Activated CD4-positive, alpha-beta T cell treated with anti-CD3 and anti-CD28 coated beads, Interleukin-2, amount 10 ng/mL, durations not matched to agents 7 days and 5 days (primary cell): ENCODE results near the gene SLC38A11. TPM values are rescaled to one million over a fixed set of nuclear protein-coding genes. Genes with fewer than 3 reads are reported as not detected.
"Not testable (repeated sequence)": the region's sequence is repeated elsewhere in the genome, so short reads cannot be mapped to it uniquely, and the experiment has no call there.

Source experiments
- CTCF ChIA-PET: fragments of 350-600 bp; sonication (Branson Sonifier 250); formaldehyde crosslinking; loops from one replicate; lab custom pipeline; 2021; ENCODE audit warnings: antibody characterized with exemption; lab: Charles Lee
- POLR2A ChIA-PET: fragments of 350-600 bp; sonication (Branson Sonifier 250); formaldehyde crosslinking; loops from one replicate; lab custom pipeline; 2021; ENCODE audit warnings: antibody characterized with exemption; lab: Charles Lee
- DNase-seq: peaks from one replicate; pipeline ENCODE4 v3.0.0-alpha.2; 2020
- H3K27ac Mint-ChIP-seq: one replicate; pipeline ENCODE4 v1.8.0; 2021; ENCODE audit warnings: mild to moderate bottlenecking, moderate library complexity, mixed read lengths
- H3K27me3 Mint-ChIP-seq: one replicate; pipeline ENCODE4 v1.8.0; 2021; ENCODE audit warnings: mixed read lengths
- H3K36me3 Mint-ChIP-seq: one replicate; pipeline ENCODE4 v1.8.0; 2021; ENCODE audit warnings: low read depth, mixed read lengths
- H3K4me1 Mint-ChIP-seq: one replicate; pipeline ENCODE4 v1.8.0; 2021; ENCODE audit warnings: mixed read lengths
- H3K4me3 Mint-ChIP-seq: one replicate; pipeline ENCODE4 v1.8.0; 2021; ENCODE audit warnings: mild to moderate bottlenecking, moderate library complexity, mixed read lengths
- H3K9me3 Mint-ChIP-seq: one replicate; pipeline ENCODE4 v1.8.0; 2021; ENCODE audit warnings: mixed read lengths
- total RNA-seq, 2 experiments: library from RNA; stranded (reverse); gene quantifications; one replicate each; pipeline ENCODE4 v1.2.3, GENCODE V29; 2021

The SLC38A11 gene
- total RNA-seq, 2 experiments from 2014 or later: not detected

DNA sequence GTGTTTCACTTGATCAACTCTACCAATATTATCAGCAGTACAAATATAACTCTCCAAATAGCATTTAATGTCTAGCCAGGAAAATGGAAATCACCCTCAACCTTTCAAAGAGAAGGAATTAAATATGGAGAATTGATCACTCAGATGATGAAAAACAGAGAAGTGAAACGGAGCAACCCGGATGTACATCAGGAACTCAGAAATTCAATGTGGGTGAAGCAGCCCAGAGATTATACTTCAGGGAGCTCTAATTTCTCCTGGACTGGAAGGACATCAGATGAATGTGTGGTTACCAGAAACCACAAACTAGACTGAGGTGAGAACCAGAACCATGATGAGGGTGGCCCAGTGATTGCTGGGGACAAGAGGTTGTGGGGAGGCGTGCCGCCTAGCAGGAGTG lies 78.2 kb downstream of the SLC38A11 start:
- Mint-ChIP-seq H3K9me3 (no peaks in the 10 kb centered on the region), H3K27me3 (no peaks in the 10 kb centered on the region), H3K4me1 (no peaks in the 10 kb centered on the region), H3K4me3 (no peak overlapping the region), H3K27ac (no peak overlapping the region), H3K36me3 (no peaks in the 10 kb centered on the region)
- no peak for DNase-seq
- POLR2A ChIA-PET: no interaction called here
- CTCF ChIA-PET: no interaction called here

DNA sequence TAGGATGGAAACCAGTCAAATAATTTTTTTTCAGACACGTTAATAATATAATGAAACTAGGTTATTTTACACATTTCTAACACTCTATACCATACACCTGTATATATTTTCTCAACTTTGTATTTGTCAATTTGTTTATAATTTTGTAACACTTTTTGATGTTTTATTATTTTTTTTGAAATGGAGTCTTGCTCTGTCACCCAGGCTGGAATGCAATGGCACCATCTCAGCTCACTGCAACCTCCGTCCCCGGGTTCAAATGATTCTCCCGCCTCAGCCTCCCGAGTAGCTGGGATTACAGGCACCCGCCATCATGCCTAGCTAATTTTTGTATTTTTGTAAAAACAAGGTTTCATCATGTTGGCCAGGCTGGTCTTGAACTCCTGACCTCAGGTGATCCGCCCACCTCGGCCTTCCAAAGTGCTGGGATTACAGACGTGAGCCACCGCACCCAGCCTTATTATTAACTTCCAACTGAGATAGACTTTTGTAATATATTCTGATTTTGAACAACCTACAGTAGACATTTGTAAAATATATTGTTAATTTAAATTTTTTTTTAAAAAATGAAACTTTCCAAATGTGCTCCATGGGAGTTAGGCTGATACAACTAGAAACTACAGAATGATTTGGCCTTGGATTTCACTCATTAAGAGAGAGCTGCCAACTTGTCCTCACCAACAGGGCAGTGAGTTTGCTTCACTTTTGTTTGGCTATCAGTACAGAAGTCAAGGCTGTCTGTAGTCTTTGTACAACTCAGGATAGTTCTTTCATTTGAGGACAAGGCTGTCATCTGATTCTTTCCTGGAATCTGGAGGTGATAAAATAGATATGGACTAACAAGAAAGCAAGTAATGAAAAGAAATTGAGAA lies 79.8 kb downstream of the SLC38A11 start:
- ChIA-PET POLR2A (no interaction called here), CTCF (interaction anchor here (0.7 kb wide), 1 partner anchor 10 kb away, joined by 3 read pairs; no protein-coding TSS in a partner anchor)
- Mint-ChIP-seq H3K4me1 (no peaks in the 10 kb centered on the region), H3K27me3 (no peaks in the 10 kb centered on the region), H3K4me3 (no peak overlapping the region), H3K9me3 (no peaks in the 10 kb centered on the region), H3K36me3 (no peaks in the 10 kb centered on the region), H3K27ac (no peak overlapping the region)
- DNase-seq: no peak

DNA sequence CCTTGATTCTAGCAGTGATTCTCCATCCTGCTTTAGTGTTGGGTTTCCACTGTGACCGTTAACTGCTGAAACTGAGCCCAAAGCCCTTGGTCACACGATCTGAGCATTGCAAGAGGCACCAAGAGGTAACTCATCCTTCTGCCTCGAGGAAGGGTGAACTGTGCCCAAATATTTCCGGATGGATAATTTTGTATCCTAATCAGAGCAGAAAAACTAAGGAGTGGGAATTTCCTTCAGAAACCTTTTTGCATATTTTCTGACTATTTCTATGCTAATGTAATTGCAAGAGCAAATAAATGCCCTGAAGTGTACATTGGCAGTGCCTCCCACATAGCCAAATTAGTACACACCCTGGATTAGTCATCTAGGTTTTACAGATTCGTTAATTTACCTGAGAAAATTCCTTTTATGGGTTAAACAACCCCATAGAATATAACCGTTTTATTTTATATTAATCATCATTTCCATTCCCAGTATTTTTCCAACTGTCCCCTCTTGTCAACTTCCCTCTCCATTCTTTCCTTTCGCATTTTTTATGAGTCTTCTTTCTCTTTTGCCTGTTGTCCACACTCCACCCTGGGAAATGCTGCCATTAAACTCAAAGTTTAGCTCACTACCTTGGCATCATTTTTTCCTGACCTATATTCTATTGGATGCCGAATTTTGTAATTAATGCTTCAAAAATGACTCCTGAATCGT lies 82.0 kb downstream of the SLC38A11 start:
- no peak overlapping the region for H3K27ac Mint-ChIP-seq
- H3K27me3 Mint-ChIP-seq: no peaks in the 10 kb centered on the region
- no peak overlapping the region for H3K4me3 Mint-ChIP-seq
- no peak for DNase-seq
- no peaks in the 10 kb centered on the region for H3K9me3 Mint-ChIP-seq
- ChIA-PET POLR2A (no interaction called here), CTCF (no interaction called here)
- H3K4me1 Mint-ChIP-seq: no peaks in the 10 kb centered on the region
- no peaks in the 10 kb centered on the region for H3K36me3 Mint-ChIP-seq

DNA sequence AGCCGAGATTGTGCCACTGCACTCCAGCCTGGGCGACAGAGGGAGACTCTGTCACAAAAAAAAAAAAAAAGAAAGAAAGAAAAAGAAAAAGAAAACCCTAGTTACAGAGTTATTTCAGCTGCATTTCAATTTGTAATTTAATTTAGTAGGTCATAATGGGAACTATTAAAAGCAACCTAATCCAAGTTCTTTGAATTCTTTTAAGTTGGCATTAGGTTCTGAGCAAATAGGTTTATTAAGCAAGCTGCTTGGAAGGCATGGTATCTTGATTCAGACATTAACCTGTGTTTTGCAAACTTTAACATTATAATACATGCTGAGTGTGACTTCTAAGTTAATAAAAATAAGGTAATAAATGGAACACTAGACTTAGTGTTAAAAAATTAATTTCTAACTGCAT lies 83.9 kb downstream of the SLC38A11 start:
- no peaks in the 10 kb centered on the region for H3K36me3 Mint-ChIP-seq
- no peaks in the 10 kb centered on the region for H3K9me3 Mint-ChIP-seq
- DNase-seq: no peak
- no peak overlapping the region for H3K27ac Mint-ChIP-seq
- no peak overlapping the region for H3K4me3 Mint-ChIP-seq
- CTCF ChIA-PET: no interaction called here
- POLR2A ChIA-PET: no interaction called here
- H3K4me1 Mint-ChIP-seq: no peaks in the 10 kb centered on the region
- H3K27me3 Mint-ChIP-seq: peaks cover 3% of the 10 kb centered on the region

DNA sequence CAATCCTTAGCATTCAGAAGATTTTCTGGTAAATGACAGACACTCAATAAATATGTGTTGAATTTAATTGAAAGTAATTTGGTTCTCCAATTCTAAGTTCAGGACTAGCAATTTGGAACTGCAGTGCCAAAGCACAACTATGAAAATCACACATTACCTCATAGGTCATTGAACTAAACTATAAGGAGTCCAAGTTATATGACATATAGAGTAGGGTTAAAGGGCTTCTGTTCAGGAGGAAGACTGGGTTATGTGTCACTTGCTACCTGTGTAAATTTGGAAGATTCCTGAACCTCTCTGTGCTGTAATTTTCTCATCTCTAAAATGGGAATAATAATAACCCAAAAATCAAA lies 85.9 kb downstream of the SLC38A11 start:
- ChIA-PET CTCF (no interaction called here), POLR2A (no interaction called here)
- Mint-ChIP-seq H3K27me3 (peaks cover 8% of the 10 kb centered on the region), H3K4me3 (no peak overlapping the region), H3K36me3 (no peaks in the 10 kb centered on the region), H3K9me3 (no peaks in the 10 kb centered on the region), H3K27ac (no peak overlapping the region), H3K4me1 (no peaks in the 10 kb centered on the region)
- no peak for DNase-seq

DNA sequence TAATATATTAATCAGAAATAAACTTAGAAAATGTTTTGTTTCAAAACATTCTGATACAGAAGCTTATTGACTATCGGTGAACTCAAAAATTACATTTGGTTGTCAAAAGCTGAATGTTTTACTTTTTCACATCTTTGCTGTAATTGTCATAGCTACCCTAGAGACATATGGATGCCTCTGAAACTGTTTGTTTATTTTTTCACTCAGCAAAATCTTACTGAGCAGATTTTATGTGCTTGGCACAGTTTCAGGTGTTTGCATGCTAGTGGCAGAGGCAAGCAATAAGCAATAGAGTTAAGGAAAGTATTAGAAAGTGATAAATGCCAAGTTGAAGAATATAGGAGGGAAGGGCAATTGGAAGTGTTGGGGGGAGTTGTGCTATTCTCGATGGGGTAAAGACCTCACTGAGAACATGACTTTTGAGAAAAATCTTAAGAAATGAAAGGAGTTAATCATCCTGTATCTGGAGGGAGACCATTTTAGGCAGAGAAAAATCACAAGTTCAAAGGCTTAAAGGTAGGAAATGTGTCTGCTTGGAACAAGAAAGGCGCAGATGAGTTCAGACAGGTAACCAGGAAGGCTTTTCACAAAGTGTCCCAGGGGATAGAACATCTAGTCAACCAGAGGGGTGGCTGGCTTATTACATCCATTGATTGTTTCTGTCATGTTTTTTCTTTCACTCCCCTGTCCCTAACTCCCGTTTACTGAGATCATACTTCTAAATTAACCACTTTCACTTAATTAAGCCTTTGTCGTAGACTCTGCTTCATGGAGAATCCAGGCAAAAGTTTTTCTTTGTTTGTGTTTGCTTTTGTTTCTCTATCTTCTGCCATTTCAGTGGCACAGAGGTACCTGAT lies 86.5 kb downstream of the SLC38A11 start:
- CTCF ChIA-PET: no interaction called here
- no peak overlapping the region for H3K4me3 Mint-ChIP-seq

DNA sequence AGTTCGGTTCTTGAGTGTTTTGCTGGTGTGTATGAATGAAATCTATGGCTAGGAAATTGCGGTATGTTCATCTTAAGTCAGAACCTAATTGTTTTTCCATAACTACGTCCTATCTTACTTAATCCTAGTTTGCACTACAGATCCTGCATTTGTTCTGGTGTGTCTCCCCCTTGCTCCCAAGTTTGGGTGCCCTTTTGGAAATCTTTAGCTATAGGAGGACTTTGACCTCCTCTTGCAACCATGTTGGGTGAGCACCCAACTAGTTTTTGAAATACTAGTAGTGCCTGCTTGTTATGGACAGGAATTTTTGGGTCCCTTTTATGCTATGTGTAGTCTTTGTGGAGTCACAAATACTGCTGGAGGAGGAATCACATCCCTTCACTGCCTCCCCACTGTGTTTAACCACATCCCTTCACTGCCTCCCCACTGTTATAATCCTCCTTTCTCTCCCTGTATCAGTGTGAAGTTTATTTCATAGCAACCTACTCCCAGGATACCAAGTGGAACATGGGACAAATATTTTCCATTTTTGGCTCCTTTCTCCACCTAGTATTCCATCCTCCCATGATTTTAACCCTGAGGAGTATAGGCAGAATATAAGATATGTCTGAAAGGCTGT lies 87.4 kb downstream of the SLC38A11 start:
- ChIA-PET CTCF (no interaction called here), POLR2A (no interaction called here)
- no peaks in the 10 kb centered on the region for H3K4me1 Mint-ChIP-seq
- no peaks in the 10 kb centered on the region for H3K36me3 Mint-ChIP-seq
- no peaks in the 10 kb centered on the region for H3K9me3 Mint-ChIP-seq
- H3K27me3 Mint-ChIP-seq: peaks cover 8% of the 10 kb centered on the region
- no peak overlapping the region for H3K4me3 Mint-ChIP-seq
- DNase-seq: no peak
- H3K27ac Mint-ChIP-seq: no peak overlapping the region

More for the DNA sequence above, 86.5 kb downstream of the SLC38A11 start:
- no peaks in the 10 kb centered on the region for H3K9me3 Mint-ChIP-seq
- no peaks in the 10 kb centered on the region for H3K36me3 Mint-ChIP-seq
- no peaks in the 10 kb centered on the region for H3K4me1 Mint-ChIP-seq
- H3K27ac Mint-ChIP-seq: no peak overlapping the region
- no peak for DNase-seq
- peaks cover 8% of the 10 kb centered on the region for H3K27me3 Mint-ChIP-seq
- POLR2A ChIA-PET: no interaction called here

DNA sequence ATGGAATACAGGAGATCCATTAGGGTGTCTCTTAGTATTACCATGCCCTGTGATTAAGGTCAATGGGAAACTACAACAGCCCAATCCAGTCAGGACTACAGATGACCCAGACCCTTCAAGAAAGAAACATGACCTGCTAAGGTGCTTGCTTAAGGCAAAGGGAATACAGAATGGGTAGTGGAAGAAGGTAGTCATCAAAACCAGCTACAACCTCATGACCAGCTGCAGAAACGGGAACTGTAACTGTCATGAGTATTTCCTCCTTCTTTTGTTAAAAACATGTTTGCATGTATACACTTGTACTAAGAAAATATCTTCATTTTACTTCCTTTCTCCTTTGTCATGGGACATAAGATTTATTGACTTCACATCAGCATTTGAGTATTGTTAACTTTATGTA lies 88.9 kb downstream of the SLC38A11 start:
- POLR2A ChIA-PET, H3K36me3 Mint-ChIP-seq, H3K4me1 Mint-ChIP-seq, H3K9me3 Mint-ChIP-seq, H3K4me3 Mint-ChIP-seq, DNase-seq, H3K27ac Mint-ChIP-seq: not testable (repeated sequence)
- CTCF ChIA-PET: interaction anchor here (0.6 kb wide), 1 partner anchor 9 kb away, joined by 3 read pairs; no protein-coding TSS in a partner anchor
- peaks cover 10% of the 10 kb centered on the region for H3K27me3 Mint-ChIP-seq

DNA sequence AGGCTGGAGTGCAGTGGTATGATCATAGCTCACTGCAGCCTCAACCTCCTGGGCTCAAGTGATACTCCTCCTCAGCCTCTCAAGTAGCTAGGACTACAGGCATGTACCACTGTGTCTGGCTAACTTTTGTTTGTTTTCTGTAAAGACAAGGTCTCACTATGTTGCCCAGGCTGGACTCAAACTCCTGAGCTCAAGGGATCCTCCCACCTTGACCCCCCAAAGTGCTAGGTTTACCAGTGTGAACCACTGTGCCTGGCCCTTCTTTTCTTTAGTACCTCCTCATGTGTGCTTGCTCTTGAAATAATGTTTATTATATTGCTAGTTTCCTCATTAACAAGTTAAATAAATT lies 94.7 kb downstream of the SLC38A11 start:
- H3K4me1 Mint-ChIP-seq: no peaks in the 10 kb centered on the region
- H3K9me3 Mint-ChIP-seq: no peaks in the 10 kb centered on the region
- H3K36me3 Mint-ChIP-seq: no peaks in the 10 kb centered on the region
- DNase-seq: no peak
- POLR2A ChIA-PET: no interaction called here
- H3K27me3 Mint-ChIP-seq: peaks cover 5% of the 10 kb centered on the region
- H3K4me3 Mint-ChIP-seq: no peak overlapping the region
- no peak overlapping the region for H3K27ac Mint-ChIP-seq
- CTCF ChIA-PET: no interaction called here

DNA sequence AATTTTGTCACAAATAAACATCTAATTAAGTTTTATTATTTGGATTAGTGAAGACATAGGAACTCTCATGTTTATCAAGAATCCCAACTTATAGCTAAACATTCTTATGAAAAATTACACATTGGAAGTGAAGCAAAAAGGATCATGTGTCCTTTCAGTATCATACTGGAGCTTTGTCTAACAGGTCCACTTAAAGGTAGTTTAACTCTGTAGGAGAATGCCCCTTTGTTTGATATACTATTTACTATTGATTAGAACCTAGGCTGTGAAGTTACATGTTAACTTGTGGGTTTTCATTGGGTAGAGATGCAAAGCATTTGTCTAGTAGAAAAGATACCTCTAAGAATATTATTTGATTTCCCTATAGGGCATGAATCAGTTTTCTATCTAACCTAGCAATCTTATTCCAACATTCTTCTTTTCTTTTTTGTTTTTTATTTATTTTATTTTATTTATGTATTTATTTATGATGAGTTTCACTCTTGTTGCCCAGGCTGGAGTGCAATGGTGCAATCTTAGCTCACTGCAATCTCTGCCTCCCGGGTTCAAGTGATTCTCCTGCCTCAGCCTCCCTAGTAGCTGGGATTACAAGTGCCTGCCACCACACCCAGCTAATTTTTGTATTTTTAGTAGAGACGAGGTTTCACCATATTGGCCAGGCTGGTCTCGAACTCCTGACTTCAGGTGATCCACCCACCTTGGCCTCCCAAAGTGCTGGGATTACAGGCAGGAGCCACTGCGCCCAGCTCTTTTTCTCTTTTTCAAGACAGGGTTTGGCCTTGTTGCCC lies 95.2 kb downstream of the SLC38A11 start:
- H3K9me3 Mint-ChIP-seq, H3K36me3 Mint-ChIP-seq, H3K27ac Mint-ChIP-seq, H3K27me3 Mint-ChIP-seq, CTCF ChIA-PET, POLR2A ChIA-PET, H3K4me3 Mint-ChIP-seq, H3K4me1 Mint-ChIP-seq, DNase-seq: not testable (repeated sequence)

DNA sequence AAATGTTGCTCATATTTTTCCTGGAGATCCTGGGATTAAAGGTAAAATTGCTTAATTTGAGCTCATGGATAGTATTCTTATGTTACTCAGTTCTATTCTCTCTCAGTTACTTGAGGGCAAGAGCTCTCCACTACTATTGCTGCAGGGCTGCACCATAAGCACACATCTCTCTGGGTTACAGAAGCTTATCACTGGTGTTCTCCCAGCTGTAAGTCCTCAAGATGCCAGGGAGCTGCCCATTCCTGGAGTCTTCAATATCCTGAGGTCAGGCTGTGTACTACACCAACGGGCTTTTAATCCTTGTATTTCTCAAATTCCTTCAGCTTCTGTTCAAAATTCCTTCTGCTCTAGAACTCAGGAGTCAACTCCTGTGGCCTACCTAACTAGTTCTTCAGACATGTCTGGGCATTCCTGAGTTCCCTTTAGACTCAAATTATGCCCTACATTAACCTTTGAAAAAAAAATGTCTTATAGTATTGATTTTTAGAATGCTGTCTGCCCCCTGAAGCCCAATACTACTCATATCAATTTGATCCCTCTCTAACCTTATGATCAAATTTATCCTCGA lies 96.0 kb downstream of the SLC38A11 start:
- H3K27me3 Mint-ChIP-seq: peaks cover 2% of the 10 kb centered on the region
- H3K4me3 Mint-ChIP-seq: no peak overlapping the region
- H3K27ac Mint-ChIP-seq: no peak overlapping the region
- DNase-seq: no peak
- CTCF ChIA-PET: no interaction called here
- POLR2A ChIA-PET: no interaction called here
- H3K9me3 Mint-ChIP-seq: no peaks in the 10 kb centered on the region
- no peaks in the 10 kb centered on the region for H3K4me1 Mint-ChIP-seq
- H3K36me3 Mint-ChIP-seq: no peaks in the 10 kb centered on the region

DNA sequence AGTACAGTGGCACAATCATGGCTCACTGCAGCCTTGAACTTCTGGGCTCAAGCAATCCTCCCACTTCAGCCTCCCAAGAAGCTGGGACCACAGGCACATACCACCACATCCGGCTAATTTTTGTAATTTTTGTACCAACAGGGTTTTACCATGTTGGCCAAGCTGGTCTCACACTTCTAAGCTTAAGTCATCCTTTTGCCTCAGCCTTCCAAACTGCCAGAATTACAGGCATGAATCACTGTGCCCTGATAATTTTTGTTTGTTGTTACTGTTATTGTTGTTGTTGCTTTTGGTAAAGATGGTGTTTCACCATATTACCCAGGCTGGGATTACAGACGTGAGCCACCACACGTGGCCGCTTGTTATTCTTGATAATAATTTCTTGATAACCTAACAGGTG lies 103.2 kb downstream of the SLC38A11 start:
- CTCF ChIA-PET: interaction anchor here (0.6 kb wide), 1 partner anchor 66 kb away, joined by 3 read pairs; no protein-coding TSS in a partner anchor
- DNase-seq: no peak
- POLR2A ChIA-PET: no interaction called here
- no peak overlapping the region for H3K27ac Mint-ChIP-seq
- H3K4me1 Mint-ChIP-seq: no peaks in the 10 kb centered on the region
- H3K4me3 Mint-ChIP-seq: no peak overlapping the region
- H3K27me3 Mint-ChIP-seq: peaks cover 20% of the 10 kb centered on the region
- H3K9me3 Mint-ChIP-seq: no peaks in the 10 kb centered on the region
- no peaks in the 10 kb centered on the region for H3K36me3 Mint-ChIP-seq
